Measurements from ENCODE around the gene EIPR1.

EIPR1 gene

DNA sequence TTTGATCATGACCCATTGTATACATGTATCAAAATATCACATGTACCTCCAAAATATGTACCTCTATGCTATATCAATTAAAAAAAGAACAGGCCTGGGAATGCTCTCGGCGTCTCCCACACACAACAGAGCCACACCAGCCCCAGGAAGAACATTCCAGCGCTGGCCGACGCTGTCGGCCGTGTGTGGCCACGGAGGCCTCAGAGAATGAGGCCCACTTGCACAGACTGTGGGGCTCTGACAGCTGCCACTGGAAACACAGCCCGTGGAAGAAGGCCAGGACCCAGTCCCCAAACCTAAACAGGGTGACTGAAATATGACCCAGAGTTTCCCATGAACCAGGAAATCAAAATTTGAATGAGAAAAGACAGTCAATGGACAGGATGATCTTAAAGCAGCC, 69.7 kb downstream of the EIPR1 start:
- Histone ChIP-seq H3K4me3 (ENCODE audit: low read depth, low read length) (no peak overlapping the region), H2AFZ (ENCODE audit: insufficient read depth, low read length, poor library complexity) (no peak overlapping the region), H3K4ac (ENCODE audit: low read depth, low read length) (no peak overlapping the region), H3K79me1 (ENCODE audit: low read length) (peaks cover 6% of the 10 kb centered on the region), H2AK5ac (ENCODE audit: low read length) (peak overlapping the region; percentile 36), H2BK12ac (ENCODE audit: low read length) (peak overlapping the region; percentile 33), H4K91ac (ENCODE audit: low read depth, low read length) (no peak overlapping the region), H2BK120ac (ENCODE audit: insufficient read depth, low read length, poor library complexity) (peak overlapping the region; percentile 44), H3K14ac (ENCODE audit: low read length) (no peak overlapping the region), H3K4me2 (ENCODE audit: low read length) (no peak overlapping the region), H3K4me1 (ENCODE audit: control insufficient read depth in 1 of 2, insufficient read depth in 2 of 2, low read length in 2 of 2) (peaks cover 8 to 9% of the 10 kb centered on the region in 2 experiments), H3K18ac (ENCODE audit: low read length) (peak overlapping the region; percentile 61), H3K27ac (ENCODE audit: low read depth, low read length) (no peak overlapping the region), H4K12ac (ENCODE audit: low read depth, low read length) (no peak overlapping the region), H3K79me2 (ENCODE audit: control insufficient read depth, insufficient read depth, low read length, poor library complexity) (peaks cover 4% of the 10 kb centered on the region), H2BK5ac (ENCODE audit: low read depth, low read length, poor library complexity) (no peak overlapping the region), H4K8ac (ENCODE audit: low read depth, low read length) (no peak overlapping the region), H3K36me3 (ENCODE audit: control insufficient read depth in 1 of 2, insufficient read depth in 2 of 2, low read length in 2 of 2) (peaks cover 0 to 3% of the 10 kb centered on the region in 2 experiments), H3K23ac (ENCODE audit: low read length) (no peak overlapping the region), H3K9ac (ENCODE audit: low read length) (no peak overlapping the region), H3K9me3 (ENCODE audit: insufficient read depth, low read depth, low read length) (peaks cover 5% of the 10 kb centered on the region), H3K27me3 (ENCODE audit: insufficient read depth, low read length) (no peaks in the 10 kb centered on the region)
- no CpG with 5 or more reads among the region's 9 CpGs for WGBS (ENCODE audit: extremely low coverage, insufficient coverage, insufficient read length)
- no peak for DNase-seq

DNA sequence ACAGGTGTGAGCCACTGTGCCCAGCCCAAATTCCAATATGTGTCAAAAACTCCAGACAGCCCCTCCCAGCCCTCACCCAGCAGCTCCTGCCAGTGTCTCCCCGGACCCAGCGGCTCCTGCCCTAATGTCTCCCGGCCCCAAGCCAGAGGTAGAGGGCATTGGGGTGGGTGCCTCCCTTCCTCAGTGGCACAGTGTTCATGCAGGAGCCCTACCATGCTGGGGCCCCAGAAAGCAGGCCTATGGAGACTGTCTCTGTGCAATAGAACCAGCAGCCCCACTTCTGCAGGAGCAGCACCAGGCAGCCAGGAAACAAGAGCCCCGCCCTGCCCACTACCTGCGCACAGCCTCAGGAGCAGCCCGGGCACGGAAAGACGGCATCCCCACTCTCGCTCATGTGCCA, 70.4 kb downstream of the EIPR1 start:
- H4K8ac ChIP-seq (ENCODE audit: low read depth, low read length) = no peak overlapping the region
- no peak overlapping the region for H2BK5ac ChIP-seq (ENCODE audit: low read depth, low read length, poor library complexity)
- peaks cover 4% of the 10 kb centered on the region for H3K79me2 ChIP-seq (ENCODE audit: control insufficient read depth, insufficient read depth, low read length, poor library complexity)
- no peak overlapping the region for H4K12ac ChIP-seq (ENCODE audit: low read depth, low read length)
- no peak overlapping the region for H2BK120ac ChIP-seq (ENCODE audit: insufficient read depth, low read length, poor library complexity)
- no peak overlapping the region for H3K4me2 ChIP-seq (ENCODE audit: low read length)
- H3K18ac ChIP-seq (ENCODE audit: low read length) = peak overlapping the region; percentile 73
- H2AFZ ChIP-seq (ENCODE audit: insufficient read depth, low read length, poor library complexity) = no peak overlapping the region
- peaks cover 0 to 3% of the 10 kb centered on the region in 2 experiments for H3K36me3 ChIP-seq (ENCODE audit: control insufficient read depth in 1 of 2, insufficient read depth in 2 of 2, low read length in 2 of 2)
- DNase-seq = no peak
- no peak overlapping the region for H3K23ac ChIP-seq (ENCODE audit: low read length)
- H4K91ac ChIP-seq (ENCODE audit: low read depth, low read length) = no peak overlapping the region
- no peak overlapping the region for H3K27ac ChIP-seq (ENCODE audit: low read depth, low read length)
- peaks cover 6% of the 10 kb centered on the region for H3K79me1 ChIP-seq (ENCODE audit: low read length)
- H3K4me3 ChIP-seq (ENCODE audit: low read depth, low read length) = no peak overlapping the region
- H3K4me1 ChIP-seq (ENCODE audit: control insufficient read depth in 1 of 2, insufficient read depth in 2 of 2, low read length in 2 of 2) = peaks cover 10 to 13% of the 10 kb centered on the region in 2 experiments
- no peak overlapping the region for H3K14ac ChIP-seq (ENCODE audit: low read length)
- WGBS (ENCODE audit: extremely low coverage, insufficient coverage, insufficient read length) = no CpG with 5 or more reads among the region's 9 CpGs
- peak overlapping the region; percentile 27 for H3K4ac ChIP-seq (ENCODE audit: low read depth, low read length)
- H3K27me3 ChIP-seq (ENCODE audit: insufficient read depth, low read length) = no peaks in the 10 kb centered on the region
- H3K9ac ChIP-seq (ENCODE audit: low read length) = no peak overlapping the region
- H3K9me3 ChIP-seq (ENCODE audit: insufficient read depth, low read depth, low read length) = peaks cover 5% of the 10 kb centered on the region
- H2AK5ac ChIP-seq (ENCODE audit: low read length) = no peak overlapping the region
- H2BK12ac ChIP-seq (ENCODE audit: low read length) = no peak overlapping the region

DNA sequence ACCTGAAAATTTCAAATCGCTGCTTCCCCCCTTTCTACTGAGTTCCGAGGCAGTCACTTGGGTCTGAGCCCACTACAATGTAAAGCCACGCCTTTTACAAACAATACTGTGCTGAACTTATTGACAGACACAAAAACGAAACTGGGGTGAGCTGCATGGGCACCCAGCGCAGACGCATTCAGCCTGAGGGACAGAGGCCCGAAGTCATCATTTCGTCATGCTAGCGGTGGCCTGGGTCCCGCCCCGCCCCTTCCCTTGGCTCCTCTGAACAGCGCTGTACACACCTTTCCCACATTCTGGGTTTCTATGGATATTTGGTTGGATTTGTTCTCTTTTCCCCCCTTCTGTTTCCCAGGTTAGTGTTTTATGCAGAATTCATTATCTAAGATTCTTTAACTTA, 71.7 kb downstream of the EIPR1 start:
- Histone ChIP-seq H4K91ac (ENCODE audit: low read depth, low read length) (no peak overlapping the region), H2AK5ac (ENCODE audit: low read length) (no peak overlapping the region), H3K23ac (ENCODE audit: low read length) (no peak overlapping the region), H4K12ac (ENCODE audit: low read depth, low read length) (no peak overlapping the region), H2AFZ (ENCODE audit: insufficient read depth, low read length, poor library complexity) (no peak overlapping the region), H3K36me3 (ENCODE audit: control insufficient read depth in 1 of 2, insufficient read depth in 2 of 2, low read length in 2 of 2) (peaks cover 2 to 3% of the 10 kb centered on the region in 2 experiments), H3K14ac (ENCODE audit: low read length) (no peak overlapping the region), H3K4me3 (ENCODE audit: low read depth, low read length) (no peak overlapping the region), H3K79me2 (ENCODE audit: control insufficient read depth, insufficient read depth, low read length, poor library complexity) (peaks cover 4% of the 10 kb centered on the region), H3K4ac (ENCODE audit: low read depth, low read length) (no peak overlapping the region), H3K4me1 (ENCODE audit: control insufficient read depth in 1 of 2, insufficient read depth in 2 of 2, low read length in 2 of 2) (peaks cover 10 to 13% of the 10 kb centered on the region in 2 experiments), H3K18ac (ENCODE audit: low read length) (no peak overlapping the region), H3K27me3 (ENCODE audit: insufficient read depth, low read length) (no peaks in the 10 kb centered on the region), H2BK5ac (ENCODE audit: low read depth, low read length, poor library complexity) (no peak overlapping the region), H3K9me3 (ENCODE audit: insufficient read depth, low read depth, low read length) (peaks cover 5% of the 10 kb centered on the region), H3K9ac (ENCODE audit: low read length) (no peak overlapping the region), H2BK12ac (ENCODE audit: low read length) (peak overlapping the region; percentile 35), H3K79me1 (ENCODE audit: low read length) (peaks cover 6% of the 10 kb centered on the region), H2BK120ac (ENCODE audit: insufficient read depth, low read length, poor library complexity) (no peak overlapping the region), H3K27ac (ENCODE audit: low read depth, low read length) (no peak overlapping the region), H4K8ac (ENCODE audit: low read depth, low read length) (no peak overlapping the region), H3K4me2 (ENCODE audit: low read length) (no peak overlapping the region)
- no peak for DNase-seq
- no CpG with 5 or more reads among the region's 12 CpGs for WGBS (ENCODE audit: extremely low coverage, insufficient coverage, insufficient read length)

DNA sequence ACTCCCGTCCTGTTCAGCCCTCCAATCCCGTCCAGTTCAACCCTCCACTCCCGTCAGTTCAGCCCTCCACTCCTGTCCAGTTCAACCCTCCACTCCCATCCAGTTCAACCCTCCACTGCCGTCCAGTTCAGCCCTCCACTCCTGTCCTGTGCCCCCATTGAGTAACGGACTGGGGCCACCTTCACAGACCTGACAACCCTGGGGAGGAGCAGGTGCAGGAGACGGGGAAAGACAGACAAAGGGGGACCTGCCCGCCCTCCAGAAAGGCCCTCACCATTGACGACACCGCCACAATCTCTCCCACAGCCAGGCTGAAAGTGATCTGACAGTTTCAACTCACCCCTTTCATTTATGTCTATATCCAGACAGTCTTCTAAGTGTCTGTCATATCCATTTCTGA, 72.2 kb downstream of the EIPR1 start:
- Histone ChIP-seq H3K27ac (ENCODE audit: low read depth, low read length) (no peak overlapping the region), H4K12ac (ENCODE audit: low read depth, low read length) (no peak overlapping the region), H2BK12ac (ENCODE audit: low read length) (no peak overlapping the region), H3K14ac (ENCODE audit: low read length) (no peak overlapping the region), H4K8ac (ENCODE audit: low read depth, low read length) (no peak overlapping the region), H3K27me3 (ENCODE audit: insufficient read depth, low read length) (no peaks in the 10 kb centered on the region), H3K9ac (ENCODE audit: low read length) (no peak overlapping the region), H2BK5ac (ENCODE audit: low read depth, low read length, poor library complexity) (no peak overlapping the region), H2BK120ac (ENCODE audit: insufficient read depth, low read length, poor library complexity) (no peak overlapping the region), H3K79me1 (ENCODE audit: low read length) (peaks cover 6% of the 10 kb centered on the region), H2AFZ (ENCODE audit: insufficient read depth, low read length, poor library complexity) (no peak overlapping the region), H3K79me2 (ENCODE audit: control insufficient read depth, insufficient read depth, low read length, poor library complexity) (peaks cover 4% of the 10 kb centered on the region), H3K18ac (ENCODE audit: low read length) (no peak overlapping the region), H4K91ac (ENCODE audit: low read depth, low read length) (no peak overlapping the region), H3K4ac (ENCODE audit: low read depth, low read length) (no peak overlapping the region), H3K23ac (ENCODE audit: low read length) (no peak overlapping the region), H3K4me1 (ENCODE audit: control insufficient read depth in 1 of 2, insufficient read depth in 2 of 2, low read length in 2 of 2) (peaks cover 10 to 13% of the 10 kb centered on the region in 2 experiments), H3K4me2 (ENCODE audit: low read length) (no peak overlapping the region), H3K36me3 (ENCODE audit: control insufficient read depth in 1 of 2, insufficient read depth in 2 of 2, low read length in 2 of 2) (peaks cover 2 to 3% of the 10 kb centered on the region in 2 experiments), H2AK5ac (ENCODE audit: low read length) (no peak overlapping the region), H3K9me3 (ENCODE audit: insufficient read depth, low read depth, low read length) (peaks cover 5% of the 10 kb centered on the region), H3K4me3 (ENCODE audit: low read depth, low read length) (no peak overlapping the region)
- WGBS (ENCODE audit: extremely low coverage, insufficient coverage, insufficient read length) = no CpG with 5 or more reads among the region's 9 CpGs
- no peak for DNase-seq
